Stromal cell of bone marrow (primary cell): ENCODE measurements around the gene HSPBP1.

Experiments
- DNase-seq: peaks from one replicate; pipeline ENCODE4 v3.0.0-alpha.2; 2012; ENCODE audit warnings: low read depth

The HSPBP1 gene

DNA sequence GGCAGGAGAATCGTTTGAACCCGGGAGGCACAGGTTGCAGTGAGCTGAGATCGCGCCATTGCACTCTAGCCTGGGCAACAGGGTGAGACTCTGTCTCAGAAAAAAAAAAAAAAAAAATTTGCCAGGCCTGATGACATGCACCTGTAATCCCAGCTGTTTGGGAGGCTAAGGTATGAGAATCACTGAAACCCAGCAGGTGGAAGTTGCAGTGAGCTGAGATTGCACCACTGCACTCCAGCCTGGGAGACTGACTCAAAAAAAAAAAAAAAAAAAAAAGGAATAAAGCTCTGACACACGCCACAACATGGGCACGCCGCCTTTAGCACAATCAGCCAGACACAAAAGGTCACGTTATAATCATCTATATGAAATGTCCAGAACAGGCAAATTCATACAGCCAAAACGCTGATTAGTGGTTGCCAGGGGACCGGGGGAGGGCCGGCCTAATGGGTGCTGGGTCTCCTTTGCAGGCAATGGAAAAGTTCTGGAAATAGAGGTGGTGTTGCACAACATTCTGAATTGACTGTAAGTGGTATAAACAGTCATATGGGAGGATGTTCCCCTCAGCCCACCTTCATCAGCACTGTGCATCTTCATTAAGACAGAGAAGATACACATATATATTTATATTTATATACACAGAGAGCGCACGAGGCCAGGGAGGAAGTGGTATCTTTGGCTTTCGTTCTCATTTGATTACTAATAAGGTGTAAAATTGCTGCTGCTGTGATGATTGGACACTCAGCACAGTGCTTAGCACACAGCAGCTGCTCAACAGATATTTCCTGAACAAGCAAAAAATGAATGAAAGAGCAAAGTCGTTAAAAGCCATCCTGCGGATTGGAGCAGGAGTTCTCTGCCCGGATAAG lies 3.8 kb downstream of the HSPBP1 start:
- DNase-seq: no peak

DNA sequence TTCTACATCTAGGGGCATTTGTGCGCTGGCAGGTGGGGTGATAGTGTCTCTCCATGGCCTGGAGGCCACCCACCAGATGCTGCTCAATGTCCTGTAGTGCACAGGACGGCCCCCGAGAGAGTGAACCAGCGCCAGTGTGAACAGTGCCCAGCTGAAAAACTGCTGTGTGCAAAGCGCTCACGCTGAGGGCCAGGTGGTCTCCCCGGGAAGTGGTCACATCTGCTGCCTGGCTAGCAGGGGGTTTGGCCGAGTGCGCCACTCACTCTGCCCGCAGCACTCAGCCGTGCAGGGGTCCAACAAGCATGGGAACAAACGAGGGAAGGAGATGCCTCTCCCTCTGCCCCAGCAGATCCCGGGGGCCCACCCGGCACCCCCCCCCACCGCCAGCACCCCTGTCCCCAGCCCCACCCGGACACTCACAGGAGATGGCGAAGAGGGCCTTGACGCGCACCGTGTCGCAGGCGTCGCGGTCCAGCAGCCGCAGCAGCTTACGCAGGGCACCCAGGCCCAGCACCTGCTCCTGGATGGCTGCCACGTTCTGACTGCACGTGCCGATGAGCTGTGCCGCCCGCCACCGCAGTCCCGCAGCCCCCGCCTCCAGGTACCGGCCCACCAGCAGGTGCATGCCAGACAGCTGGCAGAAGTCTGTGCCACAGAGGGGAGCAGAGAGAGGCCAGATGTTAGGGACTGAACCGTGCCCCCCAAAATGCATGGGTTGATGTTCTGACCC lies 5.8 kb downstream of the HSPBP1 start:
- no peak for DNase-seq

DNA sequence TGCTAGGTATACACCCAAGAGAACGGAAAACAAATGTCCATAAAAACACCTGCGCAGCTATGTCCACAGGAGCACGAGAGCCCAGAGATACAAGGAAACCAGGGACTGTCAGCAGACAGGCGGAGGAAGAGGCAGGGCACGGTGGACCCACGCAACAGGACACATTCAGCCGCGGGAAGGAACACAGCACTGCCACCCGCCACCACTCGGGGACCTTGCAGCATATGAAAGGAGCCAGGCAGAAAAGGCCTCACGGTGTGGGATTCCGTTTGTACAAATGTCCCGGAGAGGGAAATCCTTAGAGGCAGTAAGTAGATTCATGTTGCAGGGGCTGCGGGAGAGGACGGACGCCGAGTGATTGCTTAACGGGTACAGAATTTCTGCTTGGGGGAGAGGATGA lies 7.8 kb downstream of the HSPBP1 start:
- no peak for DNase-seq

DNA sequence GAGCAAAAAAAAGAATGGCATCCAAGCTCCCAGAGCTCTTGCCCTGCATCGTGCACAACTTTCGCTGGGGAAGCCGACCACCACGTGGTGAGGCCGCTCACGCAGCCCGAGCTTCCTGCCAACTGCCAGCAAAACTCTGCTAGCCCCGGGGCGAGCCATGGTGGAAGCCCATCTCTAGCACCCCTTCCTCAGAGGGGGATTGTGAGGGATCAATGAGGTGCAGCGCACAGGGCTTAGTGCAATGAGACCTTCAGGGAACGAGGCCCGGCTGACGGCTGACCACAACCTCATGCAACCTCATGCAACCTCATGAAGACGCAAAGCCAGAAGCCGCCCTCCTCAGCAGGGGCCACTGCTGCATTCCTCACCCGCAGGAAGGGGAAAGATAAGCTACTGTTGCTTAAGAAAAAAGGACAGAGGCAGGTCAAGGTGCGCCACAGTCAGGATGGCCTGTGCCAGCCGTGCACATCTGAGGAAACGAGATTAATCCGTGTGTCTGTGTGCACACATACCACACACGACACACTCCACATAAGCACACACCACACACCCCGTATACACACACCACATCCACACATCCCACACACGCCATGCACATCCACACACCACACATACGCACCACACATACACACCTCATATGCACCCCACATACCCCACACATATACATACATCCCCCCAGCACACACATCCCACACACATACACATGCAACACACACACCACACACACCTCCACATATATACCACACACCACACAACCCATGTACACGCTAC lies 9.6 kb downstream of the HSPBP1 start:
- DNase-seq: no peak

DNA sequence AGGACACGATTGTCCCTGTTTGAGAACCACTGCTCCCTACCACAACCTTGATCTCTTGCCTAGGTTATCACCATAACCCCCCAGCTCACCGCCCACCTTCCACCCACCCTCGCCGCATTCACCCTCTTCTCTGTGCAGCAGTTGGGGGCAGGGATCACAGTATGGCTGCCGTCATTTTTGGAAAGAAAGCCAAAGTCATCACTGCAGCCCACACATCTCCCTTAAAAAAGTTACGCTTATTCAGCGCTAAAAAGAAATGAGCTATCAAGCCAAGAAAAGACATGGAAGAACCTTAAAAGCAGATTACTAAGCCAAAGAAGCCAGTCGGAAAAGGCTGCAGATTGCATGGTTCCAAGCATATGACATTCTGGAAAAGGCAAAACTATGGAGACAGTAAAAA lies 10.6 kb downstream of the HSPBP1 start:
- no peak for DNase-seq

DNA sequence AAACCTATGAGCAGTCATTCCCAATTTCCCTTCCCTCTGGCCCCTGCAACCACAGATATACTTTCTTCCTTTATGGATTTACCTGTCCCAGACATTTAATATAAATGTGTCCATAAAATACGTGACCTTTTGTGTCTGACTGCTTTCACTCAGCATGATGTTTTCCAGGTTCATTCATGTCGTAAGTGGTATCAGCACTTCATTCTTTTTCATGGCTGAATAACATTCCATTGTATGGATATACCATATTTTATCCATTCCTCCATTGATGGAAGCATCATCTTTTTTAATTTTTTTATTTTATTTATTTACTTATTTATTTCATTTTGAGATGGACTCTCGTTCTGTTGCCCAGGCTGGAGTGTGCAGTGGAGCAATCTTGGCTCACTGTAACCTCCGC lies 13.1 kb downstream of the HSPBP1 start:
- DNase-seq: no peak

DNA sequence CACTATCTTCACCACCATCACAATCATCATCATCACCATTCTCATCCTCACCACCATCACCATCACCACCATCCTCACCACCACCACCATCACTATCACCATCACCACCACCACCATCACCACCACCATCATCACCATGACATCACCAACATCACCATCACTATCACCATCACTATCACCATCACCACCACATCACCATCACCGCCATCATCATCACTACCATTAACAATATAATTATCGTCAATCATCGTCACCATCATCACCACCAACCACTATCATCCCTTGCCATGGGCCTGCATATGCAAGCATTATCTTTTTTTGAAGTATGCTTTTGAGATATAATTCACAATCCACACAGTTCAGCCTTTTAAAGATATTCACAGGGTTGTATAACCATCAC lies 13.5 kb downstream of the HSPBP1 start:
- no peak for DNase-seq

DNA sequence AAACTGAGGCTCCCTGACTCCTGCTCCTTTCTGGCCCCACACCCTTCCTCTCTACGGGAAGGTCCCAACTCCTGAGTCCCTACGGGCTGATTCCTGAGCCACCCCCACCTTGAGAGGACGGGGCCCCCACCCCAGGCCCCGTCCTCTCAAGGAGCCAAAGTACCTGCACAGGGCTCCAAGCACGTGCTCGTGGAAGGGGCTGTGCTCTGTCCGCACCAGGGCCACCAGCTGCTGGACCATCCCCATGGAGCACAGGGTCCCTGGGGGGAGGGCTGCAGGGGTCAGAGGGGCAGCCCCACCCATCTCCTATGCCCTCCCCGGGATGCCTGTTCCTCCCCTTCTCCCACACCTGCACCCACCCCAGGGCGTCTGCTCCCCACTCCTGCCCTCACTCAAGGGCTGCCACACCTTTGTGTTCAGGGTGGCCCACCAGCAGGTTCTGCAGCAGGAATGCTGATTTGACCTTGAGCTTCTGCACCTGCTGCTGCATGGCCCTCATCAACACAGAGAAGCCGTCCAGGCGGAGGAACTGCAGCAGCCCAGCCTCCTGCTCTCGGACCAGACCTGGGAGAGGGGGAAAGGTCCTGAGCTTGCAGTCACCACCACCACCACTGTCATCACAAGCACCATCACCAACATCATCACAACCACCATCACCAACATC lies 14.1 kb downstream of the HSPBP1 start:
- DNase-seq: no peak

DNA sequence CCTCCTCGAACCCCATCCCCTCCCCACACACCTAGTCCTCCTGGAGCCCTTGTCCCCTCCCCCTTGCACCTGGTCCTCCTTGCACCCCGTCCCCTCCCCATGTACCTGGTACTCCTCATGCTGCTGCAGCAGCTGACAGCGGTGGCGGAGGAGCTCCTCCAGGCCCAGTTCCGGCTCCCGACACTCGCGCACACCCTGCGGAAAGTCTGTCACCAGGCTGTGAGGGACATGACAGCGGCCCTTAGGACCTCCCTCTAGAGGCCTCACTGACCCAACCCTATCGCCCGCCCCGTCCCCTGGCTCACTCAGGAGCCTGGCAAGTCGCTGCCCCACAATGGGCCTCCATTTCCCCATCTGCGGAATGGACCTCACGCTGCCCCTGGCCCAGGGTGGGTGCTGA lies 14.7 kb downstream of the HSPBP1 start:
- no peak for DNase-seq

DNA sequence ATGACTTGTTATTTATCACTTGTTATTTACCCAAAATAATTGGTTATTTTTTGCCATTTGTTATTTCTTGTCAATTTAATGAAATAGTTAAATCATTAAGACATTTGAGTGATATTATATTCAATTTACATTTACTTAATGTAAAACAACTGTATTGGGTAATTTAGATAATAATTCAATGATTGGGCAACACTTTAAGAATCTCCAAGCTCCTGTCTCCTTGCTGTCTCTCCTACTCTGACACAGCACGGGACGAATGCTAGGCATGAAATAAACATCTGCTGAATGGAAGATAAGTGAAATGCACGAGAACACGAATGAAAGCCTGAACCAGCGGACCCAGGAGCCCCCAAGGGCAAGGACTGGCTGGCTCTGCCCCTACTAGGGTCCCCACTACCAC lies 15.4 kb downstream of the HSPBP1 start:
- DNase-seq: no peak

DNA sequence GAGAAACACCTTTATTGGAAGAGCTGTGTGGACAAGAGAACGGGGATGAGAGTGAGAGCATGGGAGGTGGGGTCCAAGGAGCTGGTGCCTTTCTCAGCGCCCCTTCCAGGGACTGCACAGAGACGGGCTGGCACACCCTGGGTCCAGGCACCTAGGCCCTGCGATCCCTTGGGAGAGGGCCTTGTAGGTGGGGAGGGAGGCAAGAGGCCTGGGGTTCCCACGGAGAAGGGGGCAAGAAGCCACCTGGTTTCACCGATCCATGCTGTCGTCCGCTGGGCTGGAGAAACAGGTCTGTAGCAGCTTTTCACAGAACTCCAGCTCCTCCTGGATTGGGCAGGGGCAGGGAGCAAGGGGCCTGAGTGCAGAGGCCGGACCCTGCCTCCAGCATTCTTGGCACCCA lies 17.6 kb downstream of the HSPBP1 start:
- DNase-seq: no peak

DNA sequence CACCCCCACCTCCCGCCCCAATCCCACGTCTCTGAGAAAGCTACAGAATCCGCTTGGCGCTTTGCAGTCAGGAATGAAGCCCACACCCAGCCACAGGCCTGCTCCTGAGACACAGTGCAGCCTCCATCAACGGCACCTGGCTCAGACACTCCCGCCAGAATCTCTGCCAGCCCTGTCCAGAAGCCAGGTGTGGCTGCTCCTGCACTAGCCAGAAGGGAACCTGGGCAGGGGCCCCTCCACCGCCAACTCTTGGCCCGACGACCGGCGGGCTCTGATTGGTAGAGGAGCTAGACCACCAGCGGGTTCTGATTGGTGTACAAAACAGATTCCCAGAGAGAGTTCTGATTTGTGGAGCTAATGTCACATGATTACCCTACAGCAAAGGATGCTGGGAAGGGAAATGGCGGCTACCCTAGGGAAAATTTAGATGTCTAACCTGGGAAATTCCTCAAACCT lies 18.2 kb downstream of the HSPBP1 start:
- no peak for DNase-seq

DNA sequence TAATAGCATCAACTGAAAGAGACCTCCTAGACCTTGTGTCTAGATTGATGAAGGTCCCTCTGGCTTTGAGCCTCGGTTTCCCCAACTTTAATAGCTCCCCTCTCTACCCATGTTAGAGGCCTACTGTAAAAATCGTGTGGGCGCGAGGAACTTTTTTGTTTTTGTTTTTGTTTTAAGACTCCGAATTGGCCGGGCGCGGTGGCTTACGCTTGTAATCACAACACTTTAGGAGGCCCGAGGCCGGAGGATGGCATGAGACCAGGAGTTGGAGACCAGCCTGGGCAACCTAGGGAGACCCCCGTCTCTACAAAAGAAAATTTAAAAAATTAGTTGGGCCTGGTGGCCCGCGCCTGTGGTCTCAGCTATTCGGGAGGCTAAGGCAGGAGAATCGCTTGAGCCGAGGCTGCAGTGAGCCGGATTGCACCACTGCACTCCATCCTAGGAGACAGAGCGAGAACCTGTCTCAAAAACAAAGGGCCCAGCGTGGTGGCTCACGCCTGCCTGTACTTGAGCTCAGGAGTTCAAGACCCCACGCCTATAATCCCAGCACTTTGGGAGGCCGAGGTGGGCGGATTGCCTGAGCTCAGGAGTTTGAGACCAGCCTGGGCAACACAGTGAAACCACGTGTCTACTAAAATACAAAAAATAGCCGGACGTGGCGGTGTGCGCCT lies 20.2 kb downstream of the HSPBP1 start:
- DNase-seq: no peak

DNA sequence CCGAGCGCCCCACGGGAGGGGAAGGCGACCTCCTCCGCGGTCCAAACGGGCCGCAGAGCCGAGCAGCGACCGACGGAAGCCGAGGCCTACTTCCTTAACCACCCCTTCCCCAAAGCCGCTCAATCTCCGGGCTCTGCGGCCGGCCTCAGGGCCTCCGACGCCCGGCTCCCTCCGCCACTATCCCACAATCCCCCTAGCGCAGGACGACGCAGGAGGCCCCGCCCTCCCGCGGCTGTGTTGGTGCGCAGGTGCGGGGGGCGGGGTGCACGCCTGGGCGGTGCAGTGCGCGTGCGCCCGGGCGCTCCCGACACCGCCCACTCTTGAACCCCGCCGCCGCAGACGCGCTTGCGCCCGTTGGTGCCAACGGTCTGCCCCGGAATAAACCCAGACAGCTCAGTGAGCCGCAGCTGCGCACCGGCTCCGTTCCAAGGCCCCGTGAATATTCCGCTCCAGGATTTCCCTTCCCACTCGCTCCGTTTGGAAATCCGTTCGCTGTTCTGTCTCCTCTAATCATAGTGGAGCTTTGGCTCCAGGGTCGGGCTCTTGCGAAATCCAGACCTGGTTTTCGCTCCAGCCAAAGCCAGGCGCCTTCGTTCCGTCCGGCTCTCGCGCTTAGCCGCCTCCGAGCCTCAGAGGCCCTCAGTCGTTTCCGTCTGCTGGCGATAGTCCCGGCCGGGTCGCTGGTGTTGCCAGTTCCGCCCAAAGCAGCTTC lies 20.9 kb downstream of the HSPBP1 start, which contains the start of gene PPP6R1:
Gene PPP6R1, minus strand, starts transcription at position 190 of the 712 bp plus-strand sequence. CDS start 11,914 bp downstream, outside the sequence.
- peak; percentile 99 for DNase-seq

DNA sequence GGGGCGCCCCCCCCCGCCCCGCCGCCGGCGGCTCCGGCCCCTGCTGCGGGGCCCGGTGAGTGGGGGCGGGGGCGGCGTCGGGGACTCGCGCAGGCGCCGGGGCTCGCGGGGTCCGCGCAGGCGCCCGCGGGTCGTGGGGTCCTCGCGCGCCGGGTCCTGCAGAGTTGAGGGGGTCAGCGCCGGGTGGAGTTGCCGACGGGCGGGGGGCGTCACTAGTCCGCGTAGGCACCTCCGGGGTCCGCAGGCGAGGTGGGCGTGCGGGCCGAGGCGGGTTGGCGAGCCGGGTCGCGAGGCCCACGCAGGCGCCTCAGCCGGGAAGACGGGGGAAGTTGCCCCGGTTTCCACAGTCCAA lies 21.5 kb downstream of the HSPBP1 start:
- DNase-seq: no peak

DNA sequence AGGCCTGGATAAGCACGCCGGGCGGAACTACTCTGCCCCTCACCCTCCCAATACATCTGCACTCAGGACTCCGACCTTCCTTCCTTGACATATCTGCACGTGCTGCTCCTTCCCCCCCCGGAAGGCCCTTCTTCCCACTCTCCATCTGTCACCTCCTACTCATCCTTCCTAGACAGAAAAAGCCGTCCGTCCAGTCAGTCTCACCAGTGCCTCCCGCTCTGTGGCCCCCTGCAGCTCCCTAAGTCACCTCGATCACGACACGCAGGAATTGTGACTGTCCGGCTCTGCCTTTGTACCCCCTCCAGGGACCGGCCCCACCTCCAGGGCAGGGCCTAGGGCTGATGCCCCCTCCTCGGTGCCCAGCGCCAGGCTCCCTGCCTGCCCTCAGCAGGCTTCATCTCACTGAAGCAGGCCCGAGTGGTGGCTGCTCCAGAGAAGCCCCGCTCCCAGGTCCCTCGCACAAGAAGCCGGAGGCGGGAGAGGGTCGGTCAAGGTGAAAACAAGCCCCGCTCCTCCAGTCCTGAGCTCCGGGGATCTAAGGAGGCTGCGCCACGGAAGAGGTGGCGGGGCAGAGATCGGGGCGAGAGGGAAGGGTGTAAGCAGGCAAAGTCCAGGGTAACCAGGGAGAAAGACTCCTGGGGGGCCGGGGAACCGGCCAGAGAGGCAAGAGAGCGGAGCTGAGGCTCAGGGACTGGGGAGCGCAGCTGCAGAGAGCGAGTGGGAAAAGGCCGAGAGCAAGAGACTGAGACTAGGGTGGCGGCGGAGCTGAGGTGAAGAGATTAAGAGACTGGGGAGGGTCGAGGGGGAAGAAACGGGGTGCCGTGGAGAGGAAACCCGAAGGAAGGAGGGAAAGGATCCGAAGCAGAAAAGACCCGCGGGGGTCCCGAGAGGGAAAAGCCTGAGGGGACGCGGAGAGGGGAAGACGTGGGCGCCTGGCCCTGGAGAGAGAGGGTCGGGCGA lies 22.2 kb downstream of the HSPBP1 start:
- DNase-seq: no peak

DNA sequence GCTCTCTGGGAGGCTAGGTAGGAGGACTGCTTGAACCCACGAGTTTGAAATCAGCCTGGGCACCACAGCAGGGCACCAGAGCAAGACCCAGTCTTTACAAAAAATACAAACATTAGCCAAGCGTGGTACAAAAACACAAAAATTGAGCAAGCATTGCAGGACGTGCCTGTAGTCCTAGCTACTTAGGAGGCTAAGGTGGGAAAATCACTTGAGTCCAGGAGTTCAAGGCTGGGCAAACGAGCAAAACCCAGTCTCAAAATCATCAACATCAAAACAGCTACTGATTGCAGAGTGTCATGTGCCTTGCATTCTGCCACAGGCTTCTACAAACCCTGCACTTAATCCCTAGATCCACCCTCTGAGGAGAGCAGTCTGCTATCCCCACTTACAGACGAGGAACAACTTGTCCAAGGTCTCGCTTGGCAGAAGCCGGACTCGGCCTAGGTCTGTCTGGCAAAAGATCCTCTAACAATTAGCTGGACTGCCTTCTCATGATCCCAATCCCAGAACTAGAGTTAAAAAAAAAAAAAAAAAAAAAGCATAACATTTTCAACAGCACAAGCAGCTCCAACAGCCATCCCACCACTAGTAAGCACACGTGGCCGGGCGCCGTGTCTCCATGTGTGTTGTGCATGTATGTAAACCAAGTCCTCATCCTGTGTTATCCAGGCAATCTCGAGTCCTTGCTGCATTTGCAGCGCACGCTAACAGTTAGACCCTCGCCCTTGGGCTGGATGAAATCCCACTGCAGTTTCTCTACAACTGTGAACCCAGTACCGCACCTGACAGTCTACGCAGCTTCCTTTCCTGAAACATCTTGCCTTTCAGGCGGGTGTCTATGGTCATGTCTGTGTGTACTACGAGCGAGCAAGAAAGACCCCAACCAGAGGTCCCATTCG lies 23.1 kb downstream of the HSPBP1 start:
- no peak for DNase-seq

DNA sequence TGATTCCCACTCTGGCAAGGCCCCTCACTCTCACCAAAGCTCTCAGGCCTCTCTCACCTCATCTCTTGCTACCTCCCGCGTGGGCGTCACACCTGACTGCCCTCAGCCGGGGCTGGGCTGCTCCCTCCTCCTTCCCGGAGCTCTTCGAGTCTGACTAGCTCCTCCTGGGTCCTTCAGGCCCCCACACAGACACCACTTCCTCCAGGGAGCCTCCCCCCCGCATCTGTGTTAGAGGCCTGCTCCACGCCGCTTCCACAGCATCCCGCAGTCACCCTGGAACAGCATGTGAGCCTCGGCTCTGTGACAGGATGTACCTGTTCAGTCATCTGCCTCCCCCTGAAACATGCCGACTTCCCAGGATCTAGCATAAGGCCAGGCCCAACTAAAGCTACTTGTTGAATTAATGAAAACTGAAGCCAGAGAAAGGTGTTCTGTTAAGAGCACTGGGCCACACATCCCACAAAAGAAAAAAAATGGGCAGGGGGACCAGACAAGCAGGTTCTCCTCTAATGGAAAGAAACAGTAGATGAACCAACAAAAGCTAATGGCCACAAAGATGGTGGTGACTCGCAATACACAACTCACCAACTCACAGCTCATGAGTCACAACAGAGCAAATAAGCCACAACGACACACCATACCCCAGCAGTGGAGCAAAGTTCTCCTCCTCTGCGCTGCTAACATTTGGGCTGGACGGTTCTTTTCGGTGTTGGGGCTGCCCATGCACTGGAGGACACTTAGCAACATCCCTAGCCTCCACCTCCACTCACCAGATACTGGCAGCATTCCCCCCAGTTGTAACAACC lies 24.1 kb downstream of the HSPBP1 start:
- DNase-seq: peak; percentile 51
